NCI-H2029 (cell line): ENCODE measurements around the gene FANCE.
"Not testable (repeated sequence)": the region's sequence is repeated elsewhere in the genome, so short reads cannot be mapped to it uniquely, and the experiment has no call there.

Experiments used
- DNase-seq: peaks from one replicate; lab custom pipeline; 2025; lab: John Stamatoyannopoulos, UW

The FANCE gene

GRCh38 chr6:35499372-35499771, 47.2 kb downstream of the FANCE start:
- DNase-seq = no peak

- DNase-seq = no peak
Measured at GRCh38 chr6:35500782-35501181, 48.6 kb downstream of the FANCE start.

DNA sequence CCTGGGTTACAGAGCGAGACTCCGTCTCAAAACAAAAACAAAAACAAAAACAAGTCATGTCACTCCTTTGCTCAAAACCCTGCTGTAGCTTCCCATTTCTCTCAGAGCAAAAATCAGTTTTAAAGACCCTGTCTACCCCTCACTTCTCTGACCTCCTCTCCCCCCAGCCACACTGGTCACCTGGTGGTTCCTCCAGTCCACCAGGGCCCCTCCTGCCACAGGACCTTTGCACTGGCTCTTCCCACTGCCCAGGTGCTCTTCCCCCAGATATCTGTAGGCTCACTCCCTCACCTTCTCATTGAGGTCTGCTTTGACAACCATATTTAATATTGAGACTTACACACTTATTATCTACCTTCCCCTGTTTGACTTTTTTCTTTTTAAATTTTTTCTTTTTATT, 49.6 kb downstream of the FANCE start:
- no peak for DNase-seq

DNA sequence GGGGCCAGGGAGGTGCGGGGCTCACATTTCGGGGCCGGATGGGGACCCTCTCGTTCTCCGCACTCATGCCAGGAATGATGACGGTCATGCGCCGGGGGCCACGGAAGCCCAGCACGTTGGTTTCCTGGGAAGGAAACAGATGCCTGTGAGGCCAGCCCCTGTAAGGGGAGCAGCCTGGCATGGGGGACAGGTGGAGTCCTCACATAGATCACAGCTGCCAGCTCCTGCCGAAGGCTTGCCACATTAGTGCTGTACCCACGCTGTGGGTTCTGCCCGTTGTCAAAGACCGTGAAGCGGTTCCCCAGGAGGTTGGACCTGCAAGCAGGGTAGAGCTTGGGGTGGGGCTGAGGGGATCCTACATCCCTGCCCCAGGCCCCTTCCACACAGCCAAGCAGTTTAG, 51.4 kb downstream of the FANCE start:
- no peak for DNase-seq

- DNase-seq = no peak
Measured at GRCh38 chr6:35505999-35506412, 53.9 kb downstream of the FANCE start.

- DNase-seq = no peak
Measured at GRCh38 chr6:35506536-35506935, 54.4 kb downstream of the FANCE start.

- DNase-seq = no peak
Measured at GRCh38 chr6:35507221-35507620, 55.1 kb downstream of the FANCE start.

GRCh38 chr6:35508027-35508426, 55.9 kb downstream of the FANCE start:
- no peak for DNase-seq

DNA sequence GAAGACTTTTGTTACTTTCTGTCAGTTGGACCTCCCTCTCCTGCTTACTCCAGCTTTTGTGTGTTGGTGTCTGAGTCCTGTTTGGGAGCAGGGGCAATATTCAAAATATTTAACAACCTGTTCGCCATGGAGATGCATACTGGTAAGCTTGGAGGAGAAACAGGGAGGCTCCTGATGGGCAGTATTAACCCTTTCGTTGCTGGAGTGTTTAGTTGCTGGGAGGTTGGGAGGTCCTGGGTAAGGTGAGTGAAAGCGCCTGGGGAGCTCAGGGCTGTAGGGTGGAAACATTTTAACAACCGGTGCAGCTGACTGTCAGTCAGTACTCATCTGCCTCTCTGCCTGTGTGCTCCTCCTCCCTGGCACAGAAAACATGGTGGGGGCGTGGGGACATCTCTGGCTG, 56.4 kb downstream of the FANCE start:
- no peak for DNase-seq

DNA sequence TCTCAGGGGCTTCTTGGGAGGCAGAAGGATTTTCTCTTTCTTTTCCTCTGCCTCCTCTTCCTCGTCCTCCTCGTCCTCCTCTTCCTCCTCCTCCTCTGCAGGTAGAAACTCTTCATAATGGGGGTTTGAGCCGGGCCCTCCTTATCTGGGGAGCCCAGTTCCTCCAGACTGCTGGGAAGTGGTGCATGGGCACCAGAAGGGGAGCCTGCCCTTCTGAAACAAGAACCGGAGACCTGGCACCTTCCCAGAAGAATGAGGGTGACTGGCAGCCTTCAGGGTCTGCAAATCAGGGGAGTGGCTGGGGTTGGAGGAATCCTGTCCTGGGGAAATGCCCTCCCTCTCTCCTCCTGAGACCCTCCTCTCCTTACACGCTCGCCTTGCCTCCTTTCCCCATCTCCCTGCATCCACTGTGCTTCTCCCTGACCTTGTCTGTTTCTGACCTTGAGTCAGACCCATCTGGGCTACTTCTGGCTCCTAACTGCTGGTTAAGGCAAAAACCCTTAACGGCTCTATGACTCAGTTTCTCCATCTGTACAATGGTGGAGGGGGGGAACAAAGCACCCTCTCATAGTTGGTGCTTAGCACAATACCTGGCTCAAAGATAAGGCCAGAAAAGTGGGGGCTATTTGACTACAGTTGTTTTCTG, 58.9 kb downstream of the FANCE start:
- DNase-seq = no peak

- DNase-seq = no peak
Measured at GRCh38 chr6:35511562-35511941, 59.4 kb downstream of the FANCE start.

GRCh38 chr6:35512006-35512405, 59.9 kb downstream of the FANCE start:
- no peak for DNase-seq

- DNase-seq = no peak
Measured at GRCh38 chr6:35512740-35513139, 60.6 kb downstream of the FANCE start, which contains the start of gene TULP1. Gene TULP1 (minus strand): TSS chr6:35512896. CDS start chr6:35512858, 38 bp downstream.

GRCh38 chr6:35514587-35514986, 62.4 kb downstream of the FANCE start:
- no peak for DNase-seq

- not testable (repeated sequence) for DNase-seq
Measured at GRCh38 chr6:35515939-35516338, 63.8 kb downstream of the FANCE start.
